ENCODE results near the gene CTSO.

The CTSO gene

DNA sequence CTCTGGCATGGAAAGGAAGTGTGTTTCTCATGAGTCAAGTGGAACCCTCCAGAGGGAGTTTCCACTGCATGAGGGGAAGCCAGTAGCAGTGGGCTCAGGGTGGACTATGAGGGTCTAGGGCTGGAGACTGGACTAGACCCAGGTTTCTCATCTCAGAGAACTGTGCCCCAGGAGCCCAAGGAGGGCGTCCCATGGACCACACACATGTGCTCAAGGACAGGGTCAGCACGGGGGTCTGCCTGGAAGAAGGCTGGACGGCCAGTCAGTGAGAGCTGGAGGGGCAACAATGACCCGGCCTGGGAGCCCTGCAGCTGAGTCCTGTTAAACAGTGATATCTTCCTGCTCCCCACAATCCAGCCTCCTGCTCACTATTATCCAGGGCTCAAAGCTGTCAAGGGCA, 5.8 kb upstream of the CTSO start:
- TF ChIP-seq, protein P1, sequence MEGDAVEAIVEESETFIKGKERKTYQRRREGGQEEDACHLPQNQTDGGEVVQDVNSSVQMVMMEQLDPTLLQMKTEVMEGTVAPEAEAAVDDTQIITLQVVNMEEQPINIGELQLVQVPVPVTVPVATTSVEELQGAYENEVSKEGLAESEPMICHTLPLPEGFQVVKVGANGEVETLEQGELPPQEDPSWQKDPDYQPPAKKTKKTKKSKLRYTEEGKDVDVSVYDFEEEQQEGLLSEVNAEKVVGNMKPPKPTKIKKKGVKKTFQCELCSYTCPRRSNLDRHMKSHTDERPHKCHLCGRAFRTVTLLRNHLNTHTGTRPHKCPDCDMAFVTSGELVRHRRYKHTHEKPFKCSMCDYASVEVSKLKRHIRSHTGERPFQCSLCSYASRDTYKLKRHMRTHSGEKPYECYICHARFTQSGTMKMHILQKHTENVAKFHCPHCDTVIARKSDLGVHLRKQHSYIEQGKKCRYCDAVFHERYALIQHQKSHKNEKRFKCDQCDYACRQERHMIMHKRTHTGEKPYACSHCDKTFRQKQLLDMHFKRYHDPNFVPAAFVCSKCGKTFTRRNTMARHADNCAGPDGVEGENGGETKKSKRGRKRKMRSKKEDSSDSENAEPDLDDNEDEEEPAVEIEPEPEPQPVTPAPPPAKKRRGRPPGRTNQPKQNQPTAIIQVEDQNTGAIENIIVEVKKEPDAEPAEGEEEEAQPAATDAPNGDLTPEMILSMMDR (IDR thresholded peaks at IDR 0.05; ENCODE audit: low read depth, low read length): no peak
- DNase-seq (ENCODE audit: low read depth in 2 of 2): no peak
- H3K4me3 ChIP-seq (replicated peaks in 1 of 2; ENCODE audit: low read depth in 2 of 2, low read length in 2 of 2): no peak overlapping the region

DNA sequence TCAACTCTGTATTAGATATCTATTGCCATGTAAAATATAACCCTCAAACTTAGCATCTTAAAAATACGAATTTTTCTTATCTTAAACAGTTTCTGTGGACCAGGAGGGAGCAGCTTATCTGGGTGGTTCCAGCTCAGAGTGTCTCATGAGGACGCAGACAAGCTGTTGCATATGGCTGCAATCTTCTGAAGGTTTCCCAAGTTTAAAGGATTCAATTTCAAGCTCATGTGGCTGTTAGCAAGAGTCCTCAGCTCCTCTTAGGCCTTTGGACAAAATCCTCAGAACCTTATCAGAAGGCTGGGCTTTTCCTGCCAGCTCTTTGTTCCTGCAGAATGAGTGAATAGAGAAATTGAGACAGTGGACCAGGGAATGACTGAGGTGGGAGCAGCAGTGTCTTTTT, 2.8 kb upstream of the CTSO start:
- DNase-seq (ENCODE audit: low read depth in 2 of 2): peak in 1 of 2 donors; percentile 24
- no peak overlapping the region for H3K4me3 ChIP-seq (replicated peaks in 1 of 2; ENCODE audit: low read depth in 2 of 2, low read length in 2 of 2)
- TF ChIP-seq, protein P1 (IDR thresholded peaks at IDR 0.05; ENCODE audit: low read depth, low read length): no peak

DNA sequence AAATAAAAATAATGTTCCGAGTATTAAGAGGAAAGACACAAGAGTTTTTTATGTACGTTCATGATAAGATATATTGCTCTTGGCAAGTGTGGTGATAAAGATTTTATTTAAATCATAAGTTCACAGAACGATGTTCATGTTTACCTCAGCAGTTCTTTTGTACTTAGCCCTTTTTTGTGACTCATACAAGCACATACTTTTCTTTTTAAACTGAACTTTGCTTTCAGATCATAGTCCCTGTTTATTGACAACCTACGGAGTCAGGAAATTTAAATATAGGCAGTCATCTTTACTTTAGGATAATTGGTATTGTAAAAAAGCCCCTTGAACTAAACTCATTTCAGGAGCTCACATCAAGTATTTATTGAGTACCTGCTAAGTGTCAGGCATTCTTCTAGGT, 1.3 kb upstream of the CTSO start:
- TF ChIP-seq, protein P1 (IDR thresholded peaks at IDR 0.05; ENCODE audit: low read depth, low read length): no peak
- H3K4me3 ChIP-seq (replicated peaks in 1 of 2; ENCODE audit: low read depth in 2 of 2, low read length in 2 of 2): no peak overlapping the region
- no peak for DNase-seq (ENCODE audit: low read depth in 2 of 2)

DNA sequence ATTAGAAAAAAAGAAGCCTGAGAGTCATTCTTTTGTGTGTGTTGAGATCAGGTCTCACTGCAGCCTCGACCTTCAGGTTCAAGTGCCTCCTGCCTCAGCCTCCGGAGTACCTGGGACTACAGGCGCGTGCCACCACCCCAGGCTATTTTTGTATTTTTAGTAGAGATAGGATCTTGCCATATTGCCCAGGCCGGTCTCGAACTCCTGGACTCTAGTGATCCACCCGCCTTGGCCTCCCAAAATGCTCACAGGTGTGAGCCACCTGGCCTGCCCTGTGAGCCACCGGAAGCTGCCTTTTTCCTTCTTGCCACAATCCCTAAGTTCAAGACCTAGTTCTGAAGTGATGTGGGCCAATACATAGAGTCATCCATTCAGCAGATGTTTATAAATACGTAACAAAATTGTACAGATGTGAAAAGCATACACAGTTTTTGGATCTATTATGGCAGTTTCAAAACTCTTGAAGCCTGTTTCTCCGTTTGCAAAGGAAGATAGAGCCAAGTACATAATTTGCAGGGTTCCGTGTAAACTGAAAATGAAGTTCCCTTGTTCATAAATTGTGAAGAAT, 536 bp upstream of the CTSO start:
- H3K4me3 ChIP-seq (replicated peaks in 1 of 2; ENCODE audit: low read depth in 2 of 2, low read length in 2 of 2): peak overlapping the region; percentile 70 to 72
- no peak for DNase-seq (ENCODE audit: low read depth in 2 of 2)
- TF ChIP-seq, protein P1 (IDR thresholded peaks at IDR 0.05; ENCODE audit: low read depth, low read length): no peak

DNA sequence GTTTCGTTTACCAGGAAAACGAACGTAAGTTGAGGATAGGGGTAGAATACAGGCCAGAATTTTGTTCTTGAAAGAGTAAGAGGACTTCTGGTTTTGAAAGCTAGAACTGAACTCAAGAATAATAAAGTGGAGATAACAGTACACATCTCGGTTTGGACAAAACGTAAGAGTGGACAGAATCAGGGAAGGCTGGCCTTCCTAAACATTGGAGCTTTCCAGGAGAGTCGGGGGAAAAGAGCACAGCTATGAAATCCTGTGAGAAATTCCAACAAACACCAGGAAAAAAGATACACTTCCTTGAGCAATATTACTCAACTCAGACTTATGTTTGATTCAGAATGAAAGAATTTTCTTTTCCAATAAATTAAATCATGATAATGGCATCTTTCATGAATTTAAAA, 1.2 kb downstream of the CTSO start:
- peak overlapping the region in 1 of 2 donors; percentile 72 for H3K4me3 ChIP-seq (replicated peaks in 1 of 2; ENCODE audit: low read depth in 2 of 2, low read length in 2 of 2)
- TF ChIP-seq, protein P1 (IDR thresholded peaks at IDR 0.05; ENCODE audit: low read depth, low read length): no peak
- DNase-seq (ENCODE audit: low read depth in 2 of 2): peak; percentile 49 to 52

DNA sequence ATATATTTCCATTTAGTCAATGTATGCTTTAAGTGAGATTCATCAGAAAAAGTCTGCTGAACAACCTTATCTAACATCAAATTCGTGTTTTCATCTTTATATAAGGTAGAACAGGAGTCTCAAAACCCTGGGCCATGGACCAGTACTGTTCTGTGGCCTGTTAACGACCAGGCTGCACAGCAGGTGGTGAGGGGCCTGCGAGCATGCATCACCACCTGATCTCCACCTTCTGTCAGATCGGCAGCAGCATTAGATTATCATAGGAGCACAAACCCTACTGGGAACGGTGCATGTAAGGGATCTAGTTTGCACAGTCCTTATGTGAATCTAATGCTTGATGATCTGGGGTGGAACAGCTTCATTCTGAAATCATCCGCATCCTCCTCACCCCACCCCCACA, 3.2 kb downstream of the CTSO start:
- DNase-seq (ENCODE audit: low read depth in 2 of 2): no peak
- no peak overlapping the region for H3K4me3 ChIP-seq (replicated peaks in 1 of 2; ENCODE audit: low read depth in 2 of 2, low read length in 2 of 2)
- TF ChIP-seq, protein P1 (IDR thresholded peaks at IDR 0.05; ENCODE audit: low read depth, low read length): no peak

DNA sequence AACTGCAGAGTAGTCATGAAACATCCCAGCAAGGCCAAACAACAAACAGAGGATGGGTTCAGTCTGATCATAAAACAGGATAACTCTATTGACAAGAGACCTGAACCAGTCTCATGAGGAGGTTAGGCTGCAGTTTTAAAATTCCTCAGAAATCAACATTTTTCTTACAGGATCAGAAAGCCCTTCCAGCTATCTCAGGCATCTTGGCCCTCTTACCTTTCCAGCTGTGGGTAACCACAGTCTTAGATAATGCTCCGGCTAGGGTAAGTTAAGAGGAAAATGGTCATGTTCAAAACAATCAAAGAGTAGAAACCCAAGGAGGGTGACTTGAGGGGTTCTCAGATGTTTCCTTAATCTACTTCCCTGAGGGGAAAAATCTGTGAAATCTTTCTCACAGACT, 5.1 kb downstream of the CTSO start:
- no peak overlapping the region for H3K4me3 ChIP-seq (replicated peaks in 1 of 2; ENCODE audit: low read depth in 2 of 2, low read length in 2 of 2)
- TF ChIP-seq, protein P1 (IDR thresholded peaks at IDR 0.05; ENCODE audit: low read depth, low read length): no peak
- no peak for DNase-seq (ENCODE audit: low read depth in 2 of 2)

Data from cardiac fibroblast (primary cell).